Activated CD4-positive, alpha-beta T cell treated with anti-CD3 and anti-CD28 coated beads, Interleukin-2, amount 50 U/mL, for 1 hour (primary cell): ENCODE results near the gene UXS1.
"Not testable (repeated sequence)": the region's sequence is repeated elsewhere in the genome, so short reads cannot be mapped to it uniquely, and the experiment has no call there.

Experiments
- DNase-seq: peaks from one replicate; pipeline ENCODE4 v3.0.0-alpha.2; 2020

The UXS1 gene

GRCh38 chr2:106159866-106160785, 34.0 kb downstream of the UXS1 start:
- peak; percentile 66 for DNase-seq

GRCh38 chr2:106158871-106159270, 35.2 kb downstream of the UXS1 start:
- peak; percentile 44 for DNase-seq

- no peak for DNase-seq
These were observed 36.0 kb downstream of the UXS1 start for GRCh38 chr2:106158131-106158530.

GRCh38 chr2:106157416-106157815, 36.7 kb downstream of the UXS1 start:
- no peak for DNase-seq

- no peak for DNase-seq
These were observed 37.5 kb downstream of the UXS1 start for GRCh38 chr2:106156305-106157296.

GRCh38 chr2:106153781-106154180, 40.3 kb downstream of the UXS1 start:
- no peak for DNase-seq

GRCh38 chr2:106147665-106148064, 46.4 kb downstream of the UXS1 start:
- no peak for DNase-seq

- no peak for DNase-seq
These were observed 46.9 kb downstream of the UXS1 start for GRCh38 chr2:106147159-106147558.

GRCh38 chr2:106144621-106145331, 49.3 kb downstream of the UXS1 start:
- peak; percentile 45 for DNase-seq

- no peak for DNase-seq
These were observed 50.4 kb downstream of the UXS1 start for GRCh38 chr2:106143495-106144215.

- DNase-seq, result no peak
These were observed 51.4 kb downstream of the UXS1 start for GRCh38 chr2:106142683-106143082.

- no peak for DNase-seq
These were observed 53.2 kb downstream of the UXS1 start for GRCh38 chr2:106140913-106141312.

GRCh38 chr2:106140113-106140512, 54.0 kb downstream of the UXS1 start:
- DNase-seq, result no peak

GRCh38 chr2:106139238-106139935, 54.7 kb downstream of the UXS1 start:
- DNase-seq, result no peak

GRCh38 chr2:106138543-106139237, 55.4 kb downstream of the UXS1 start:
- no peak for DNase-seq

GRCh38 chr2:106137731-106138521, 56.2 kb downstream of the UXS1 start:
- DNase-seq, result peak; percentile 22

GRCh38 chr2:106131192-106131591, 62.9 kb downstream of the UXS1 start:
- not testable (repeated sequence) for DNase-seq

GRCh38 chr2:106130251-106130998, 63.7 kb downstream of the UXS1 start:
- no peak for DNase-seq

GRCh38 chr2:106129592-106129991, 64.5 kb downstream of the UXS1 start:
- DNase-seq, result no peak
